Left lung (tissue), 10 donors: Measurements from ENCODE around the gene SECISBP2. TPM values are rescaled to one million over a fixed set of nuclear protein-coding genes. Genes with fewer than 3 reads are reported as not detected.

Experiments
- ATAC-seq: fragments of 200-7000 bp; cut with Tn5 transposase; one replicate; pipeline ENCODE4 v1.9.1; 2020; ENCODE audit warnings: moderate library complexity
- DNase-seq, 4 donors: peaks; one replicate each; pipeline ENCODE4 v3.0.0-alpha.2; 2013 to 2020
- H3K27ac ChIP-seq, 2 donors: fragments of 200-600 bp; sonication (generic) in 1 of 2; one replicate each; pipeline versions ENCODE4 v1.5.0 to v1.8.0; 2020 to 2021
- H3K27me3 ChIP-seq, 2 donors: fragments of 200-600 bp; sonication (generic) in 1 of 2; one replicate each; pipeline versions ENCODE4 v1.5.0 to v1.8.0; 2020 to 2021
- H3K36me3 ChIP-seq, 2 donors: fragments of 200-600 bp; sonication (generic) in 1 of 2; one replicate each; pipeline versions ENCODE4 v1.5.0 to v1.8.0; 2020 to 2021
- H3K4me1 ChIP-seq, 2 donors: fragments of 200-600 bp; one replicate each; pipeline ENCODE4 v1.8.0; 2021
- H3K4me3 ChIP-seq, 2 donors: fragments of 200-600 bp; sonication (generic) in 1 of 2; one replicate each; pipeline versions ENCODE4 v1.5.0 to v1.8.0; 2020 to 2021; ENCODE audit warnings: mild to moderate bottlenecking in 1 of 2
- H3K9me3 ChIP-seq, 2 donors: fragments of 200-600 bp; sonication (generic) in 1 of 2; one replicate each; pipeline versions ENCODE4 v1.5.0 to v1.8.0; 2020 to 2021
- CTCF ChIP-seq, 2 donors: fragments of 200-600 bp; sonication (generic) in 1 of 2; IDR thresholded peaks; one replicate each; pipeline versions ENCODE4 v1.5.0 to v1.8.0; 2021; ENCODE audit warnings: antibody characterized with exemption in 2 of 2
- intact Hi-C, 2 donors: fragments of 100-400 bp; cut with DNase I; formaldehyde crosslinking; loops; one replicate each; pipeline versions ENCODE4 v1.11.2 to v1.14.2; 2022
- polyA plus RNA-seq, 6 donors: library from polyadenylated mRNA; unstranded; fragments of 120-200 nt; gene quantifications; one replicate each; pipeline ENCODE4 v1.2.1, GENCODE V29; 2013; ENCODE audit not compliant: insufficient read length in 6 of 6
- total RNA-seq, 2 donors: library from RNA; stranded (reverse); fragmentation: NEBNext Ultra II Directional; extraction: Animal tissue kit (Norgen Biotek cat#: 25700); gene quantifications; one replicate each; pipeline ENCODE4 v1.2.1, GENCODE V29; 2021
- donor health status: DM: no; HTN: yes; CAD: no.
- donor health status: DM: no; HTN: no; CAD: no.

SECISBP2 gene
- total and polyA plus RNA-seq, 8 donors: 31.4 to 92.8 (median 89.3) TPM

GRCh38 chr9:89364666-89365531, 46.6 kb downstream of the SECISBP2 start:
- no peak for TF ChIP-seq CTCF (IDR thresholded peaks at IDR 0.05)
- intact Hi-C loops: no loop called here
- H3K36me3 ChIP-seq: peaks cover 0 to 43% of the 10 kb centered on the region in 2 donors
- ATAC-seq (peak; percentile 27), DNase-seq (peak in 1 of 4 donors; percentile 29)
- no peak overlapping the region for H3K4me3 ChIP-seq
- H3K27ac ChIP-seq: no peak overlapping the region
- H3K27me3 ChIP-seq: no peaks in the 10 kb centered on the region
- H3K4me1 ChIP-seq: peaks cover 0 to 3% of the 10 kb centered on the region in 2 donors
- no peaks in the 10 kb centered on the region for H3K9me3 ChIP-seq

GRCh38 chr9:89365532-89365912, 47.2 kb downstream of the SECISBP2 start:
- no peaks in the 10 kb centered on the region for H3K27me3 ChIP-seq
- intact Hi-C loops: no loop called here
- ATAC-seq: no peak

DNA sequence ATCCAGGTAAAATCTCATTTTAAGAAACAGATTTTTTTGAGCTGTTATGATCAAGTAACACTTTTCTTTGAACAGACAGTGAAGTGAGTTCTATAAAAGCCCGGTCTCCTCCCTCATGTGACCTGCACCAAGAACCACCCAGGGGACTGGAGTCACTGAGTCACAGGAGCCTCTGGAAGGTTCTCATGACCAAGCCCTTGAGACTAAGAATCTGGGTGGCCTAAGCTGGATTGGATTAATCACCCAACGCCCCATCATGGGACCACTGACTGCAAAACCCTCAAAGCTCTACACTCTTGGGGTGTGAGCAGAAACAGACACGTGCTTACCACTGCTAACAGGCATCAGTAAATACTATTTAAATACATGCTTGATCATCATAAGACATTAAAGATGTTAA, 48.4 kb downstream of the SECISBP2 start:
- Histone ChIP-seq H3K4me3 (no peak overlapping the region), H3K36me3 (peaks cover 0 to 25% of the 10 kb centered on the region in 2 donors), H3K9me3 (no peaks in the 10 kb centered on the region), H3K27ac (no peak overlapping the region), H3K4me1 (no peaks in the 10 kb centered on the region), H3K27me3 (no peaks in the 10 kb centered on the region)
- ATAC-seq (no peak), DNase-seq (peak in 1 of 4 donors; percentile 19)
- intact Hi-C loops: no loop called here
- TF ChIP-seq CTCF (IDR thresholded peaks at IDR 0.05): no peak

More at GRCh38 chr9:89365532-89365912, 47.2 kb downstream of the SECISBP2 start:
- no peak for DNase-seq
- no peaks in the 10 kb centered on the region for H3K9me3 ChIP-seq
- no peak overlapping the region for H3K27ac ChIP-seq
- TF ChIP-seq CTCF (IDR thresholded peaks at IDR 0.05): no peak
- peaks cover 0 to 37% of the 10 kb centered on the region in 2 donors for H3K36me3 ChIP-seq
- no peaks in the 10 kb centered on the region for H3K4me1 ChIP-seq
- no peak overlapping the region for H3K4me3 ChIP-seq

GRCh38 chr9:89367281-89367680, 49.0 kb downstream of the SECISBP2 start:
- no peak for TF ChIP-seq CTCF (IDR thresholded peaks at IDR 0.05)
- H3K4me3 ChIP-seq: no peak overlapping the region
- DNase-seq (no peak), ATAC-seq (no peak)
- H3K36me3 ChIP-seq: peaks cover 0 to 20% of the 10 kb centered on the region in 2 donors
- intact Hi-C loops: no loop called here
- no peaks in the 10 kb centered on the region for H3K27me3 ChIP-seq
- H3K4me1 ChIP-seq: no peaks in the 10 kb centered on the region
- H3K9me3 ChIP-seq: no peaks in the 10 kb centered on the region
- H3K27ac ChIP-seq: no peak overlapping the region

DNA sequence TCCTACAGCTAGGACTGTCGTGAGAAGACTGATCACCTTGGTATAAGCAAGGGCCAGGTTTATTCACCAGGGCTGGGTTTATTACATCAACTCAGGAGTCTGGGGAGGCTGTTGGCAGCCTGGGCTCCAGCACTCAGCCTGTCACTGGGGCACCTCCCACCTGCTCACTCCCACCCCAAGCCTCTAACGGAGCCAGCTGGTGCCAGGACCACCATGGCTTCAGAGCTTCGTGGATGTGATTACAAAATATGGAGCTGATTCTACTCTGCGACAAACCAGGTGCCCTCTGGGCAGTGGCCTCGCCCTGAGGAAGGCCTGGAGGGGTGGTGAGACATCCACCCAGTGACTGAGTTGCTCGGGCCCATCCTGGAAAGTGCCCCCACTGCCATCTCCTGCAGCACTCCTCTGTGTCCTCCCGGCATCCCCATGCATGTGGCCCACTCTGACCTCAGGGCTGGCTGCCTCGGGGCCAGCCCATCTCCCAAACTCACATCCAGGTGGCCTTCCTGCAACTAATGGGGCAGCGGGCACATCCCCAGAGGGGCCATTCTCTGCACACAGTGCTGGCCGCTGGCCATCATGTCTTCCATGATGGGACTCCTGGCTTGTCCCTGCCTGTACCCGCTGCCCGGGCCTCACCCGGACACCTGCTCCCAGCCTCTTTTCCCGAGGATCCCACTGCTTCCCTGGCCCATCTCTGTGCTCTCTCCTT, 49.6 kb downstream of the SECISBP2 start:
- Histone ChIP-seq H3K27ac (no peak overlapping the region), H3K36me3 (peaks cover 0 to 14% of the 10 kb centered on the region in 2 donors), H3K27me3 (no peaks in the 10 kb centered on the region), H3K4me1 (no peaks in the 10 kb centered on the region), H3K9me3 (no peaks in the 10 kb centered on the region), H3K4me3 (no peak overlapping the region)
- TF ChIP-seq CTCF (IDR thresholded peaks at IDR 0.05): no peak
- DNase-seq (no peak), ATAC-seq (no peak)
- intact Hi-C loops: no loop called here
